ENCODE data around the gene ZDBF2.

- TF ChIP-seq ZNF274 (IDR thresholded peaks at IDR 0.05; ENCODE audit: low read depth, low read length), result no peak
- no peak for TF ChIP-seq YY1 (IDR thresholded peaks at IDR 0.05; ENCODE audit: insufficient read depth, insufficient read length)
- no peak for TF ChIP-seq SUZ12 (IDR thresholded peaks at IDR 0.05; ENCODE audit: extremely low read depth, insufficient read depth, insufficient read length)
These were observed 54.5 kb downstream of the ZDBF2 start for GRCh38 chr2:206328974-206329373.
